Karpas-422 (cell line): ENCODE results near the gene RPUSD1. TPM values are rescaled to one million over a fixed set of nuclear protein-coding genes. Genes with fewer than 3 reads are reported as not detected.
"Not testable (repeated sequence)": the region's sequence is repeated elsewhere in the genome, so short reads cannot be mapped to it uniquely, and the experiment has no call there.

Experiments
- DNase-seq: peaks from one replicate; pipeline ENCODE4 v3.0.0-alpha.2; 2015
- H2AFZ ChIP-seq: fragments of 200-600 bp; sonication (generic); 2 replicates; pipeline ENCODE4 v1.6.1; 2014; ENCODE audit warnings: antibody characterized with exemption, low read length, mixed read lengths
- H3K27ac ChIP-seq: fragments of 200-600 bp; sonication (generic); 2 replicates; pipeline ENCODE4 v1.5.1; 2014; ENCODE audit warnings: mild to moderate bottlenecking, low read length, moderate library complexity
- H3K27me3 ChIP-seq: fragments of 200-600 bp; sonication (generic); 2 replicates; pipeline ENCODE4 v1.6.1; 2014; ENCODE audit warnings: low read length, mixed read lengths
- H3K36me3 ChIP-seq: fragments of 200-600 bp; sonication (generic); 2 replicates; pipeline ENCODE4 v1.6.1; 2014; ENCODE audit warnings: low read length, mixed read lengths; ENCODE audit not compliant: insufficient read depth
- H3K4me1 ChIP-seq: fragments of 200-600 bp; sonication (generic); 2 replicates; pipeline ENCODE4 v1.6.1; 2014; ENCODE audit warnings: mild to moderate bottlenecking, low read length, mixed read lengths
- H3K4me2 ChIP-seq: fragments of 200-600 bp; sonication (generic); 2 replicates; pipeline ENCODE4 v1.6.1; 2014; ENCODE audit warnings: low read length, low read depth, mild to moderate bottlenecking; ENCODE audit not compliant: poor library complexity, severe bottlenecking
- H3K4me3 ChIP-seq: fragments of 200-600 bp; sonication (generic); 2 replicates; pipeline ENCODE4 v1.5.1; 2014; ENCODE audit warnings: mild to moderate bottlenecking, antibody characterized with exemption, low read length, mixed read lengths
- H3K79me2 ChIP-seq: fragments of 200-600 bp; sonication (generic); 2 replicates; pipeline ENCODE4 v1.6.1; 2014; ENCODE audit warnings: mild to moderate bottlenecking, low read length, mixed read lengths
- H3K9ac ChIP-seq: fragments of 200-600 bp; sonication (generic); 2 replicates; pipeline ENCODE4 v1.6.0; 2014; ENCODE audit warnings: low read length
- H3K9me2 ChIP-seq: fragments of 200-600 bp; sonication (generic), shearing (Covaris generic); replicated peaks from 2 replicates; pipeline ENCODE4 v1.6.0; 2014; ENCODE audit warnings: mild to moderate bottlenecking, low read length, moderate library complexity; ENCODE audit not compliant: insufficient read depth
- H3K9me3 ChIP-seq: fragments of 300-700, 200-600 bp; sonication (generic); 2 replicates; pipeline ENCODE4 v1.6.1; 2014; ENCODE audit warnings: low read length, mixed read lengths
- H4K20me1 ChIP-seq: fragments of 200-600 bp; sonication (generic); 2 replicates; pipeline ENCODE4 v1.6.1; 2014; ENCODE audit warnings: mild to moderate bottlenecking, antibody characterized with exemption, low read length, low read depth; ENCODE audit not compliant: insufficient read depth
- total RNA-seq: library from RNA; depleted of rRNA; stranded (reverse); fragments of >200 nt; shearing (Covaris generic); gene quantifications from 2 replicates; pipeline ENCODE4 v1.2.3, GENCODE V29; 2014; ENCODE audit warnings: low replicate concordance

The RPUSD1 gene
- total RNA-seq, 1 experiment from 2014 or later = 26.6 TPM

DNA sequence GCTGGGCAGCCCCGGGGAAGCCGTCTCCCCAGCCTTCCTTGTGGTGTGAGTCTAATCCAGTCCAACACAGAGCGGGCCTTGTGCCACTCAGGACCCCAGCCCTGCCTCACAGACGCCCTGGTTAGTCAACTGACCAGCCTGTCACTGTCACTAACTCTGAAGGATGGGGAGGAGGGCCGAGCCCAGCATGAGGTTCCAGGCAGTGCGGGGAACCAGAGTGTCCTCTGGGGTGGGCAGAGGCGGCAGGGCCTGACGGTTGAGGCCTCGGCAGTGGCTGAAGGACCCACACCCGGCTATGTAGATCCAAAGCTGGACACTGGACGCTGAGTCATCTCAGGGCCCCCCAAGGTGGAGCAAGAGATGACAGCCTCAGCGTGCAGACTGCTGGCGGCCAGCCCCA is 8.6 kb downstream of the RPUSD1 start:
- no peak overlapping the region for H3K9ac ChIP-seq
- H3K9me3 ChIP-seq = no peaks in the 10 kb centered on the region
- H3K27me3 ChIP-seq = no peaks in the 10 kb centered on the region
- H3K4me2 ChIP-seq = no peak overlapping the region
- no peaks in the 10 kb centered on the region for H3K36me3 ChIP-seq
- no peak overlapping the region for H2AFZ ChIP-seq
- no peak overlapping the region for H3K27ac ChIP-seq
- no peak overlapping the region for H3K4me3 ChIP-seq
- no peaks in the 10 kb centered on the region for H3K9me2 ChIP-seq
- 0 out of 2 replicates have a peak, but pooled peaks cover under 1% of the 10 kb centered on the region for H4K20me1 ChIP-seq
- no peaks in the 10 kb centered on the region for H3K79me2 ChIP-seq
- H3K4me1 ChIP-seq = peaks cover 17% of the 10 kb centered on the region
- DNase-seq = no peak

DNA sequence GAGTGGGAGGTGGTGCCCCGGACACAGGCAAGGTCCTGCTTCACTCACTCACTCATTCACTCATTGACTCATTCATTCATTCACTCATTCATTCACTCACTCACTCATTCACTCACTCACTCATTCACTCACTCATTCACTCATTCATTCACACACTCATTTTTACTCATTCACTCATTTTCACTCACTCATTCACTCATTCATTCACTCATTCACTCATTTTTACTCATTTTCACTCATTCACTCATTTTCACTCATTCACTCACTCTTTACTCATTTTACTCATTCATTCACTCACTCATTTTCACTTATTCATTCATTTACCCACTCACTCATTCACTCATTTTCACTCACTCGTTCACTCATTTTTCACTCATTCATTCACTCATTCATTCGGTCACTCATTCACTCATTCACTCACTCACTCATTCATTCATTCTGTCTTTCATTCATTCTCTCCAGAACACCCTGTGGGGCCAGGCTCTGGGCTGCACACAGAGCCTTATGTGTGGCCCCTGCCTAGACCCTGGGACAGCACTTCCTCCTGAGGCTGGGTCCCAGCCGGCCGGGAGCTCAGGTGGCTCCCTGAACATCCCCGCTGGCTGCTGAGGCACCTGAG is 9.2 kb downstream of the RPUSD1 start:
- Histone ChIP-seq H4K20me1 (no peaks in the 10 kb centered on the region), H3K4me3 (no peak overlapping the region), H3K36me3 (no peaks in the 10 kb centered on the region), H2AFZ (no peak overlapping the region), H3K9me3 (no peaks in the 10 kb centered on the region), H3K27me3 (no peaks in the 10 kb centered on the region), H3K9me2 (no peaks in the 10 kb centered on the region), H3K4me1 (peaks cover 15% of the 10 kb centered on the region), H3K4me2 (no peak overlapping the region), H3K27ac (no peak overlapping the region), H3K9ac (no peak overlapping the region), H3K79me2 (no peaks in the 10 kb centered on the region)
- no peak for DNase-seq

DNA sequence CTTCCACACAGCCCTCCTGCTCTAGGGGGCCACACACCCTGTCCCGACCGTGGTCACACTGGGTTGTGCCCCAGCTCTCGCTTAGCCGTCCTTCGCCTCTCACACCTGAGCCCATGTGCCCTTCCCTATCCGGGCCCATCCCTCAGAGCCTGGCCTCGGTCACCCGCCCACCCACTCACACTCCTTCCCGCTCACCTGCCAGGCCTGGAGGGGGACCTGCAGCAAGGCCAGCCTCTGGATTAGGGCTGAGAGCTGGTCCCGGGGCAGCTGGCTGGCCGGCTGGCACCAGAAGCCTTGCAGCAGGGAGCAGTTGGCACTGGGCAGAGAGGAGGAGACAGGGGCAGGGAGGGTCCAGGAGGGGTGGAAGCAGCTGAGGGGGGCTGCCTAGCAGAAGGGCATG is 9.7 kb downstream of the RPUSD1 start:
- no peak overlapping the region for H3K4me2 ChIP-seq
- no peaks in the 10 kb centered on the region for H3K27me3 ChIP-seq
- peaks cover 10% of the 10 kb centered on the region for H3K4me1 ChIP-seq

DNA sequence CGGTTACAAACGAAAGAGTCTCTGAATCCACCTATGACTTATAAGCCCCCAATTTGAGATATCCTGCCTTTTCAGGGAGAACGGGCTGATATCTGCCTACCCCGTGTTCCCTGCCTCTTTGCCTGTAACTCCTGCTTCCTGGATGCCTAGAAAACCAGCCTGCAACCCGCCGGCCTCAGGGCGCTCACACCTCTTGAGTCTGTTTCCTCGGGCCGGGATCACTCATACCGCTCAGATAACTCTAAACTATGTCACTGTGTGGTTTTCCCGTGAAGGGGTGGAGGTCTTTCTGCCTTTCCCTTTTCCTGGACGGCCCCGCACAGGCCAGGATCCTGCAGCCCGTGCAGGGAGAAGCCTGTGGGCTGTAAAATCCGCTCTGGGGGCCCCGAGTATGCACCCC is 10.4 kb downstream of the RPUSD1 start:
- Histone ChIP-seq H3K9ac (no peak overlapping the region), H3K4me2 (no peak overlapping the region), H3K79me2 (no peaks in the 10 kb centered on the region), H3K27me3 (no peaks in the 10 kb centered on the region), H4K20me1 (no peaks in the 10 kb centered on the region), H3K9me2 (no peaks in the 10 kb centered on the region), H3K4me3 (no peak overlapping the region), H3K9me3 (no peaks in the 10 kb centered on the region), H3K4me1 (peaks cover 3% of the 10 kb centered on the region), H2AFZ (no peak overlapping the region), H3K36me3 (no peaks in the 10 kb centered on the region), H3K27ac (no peak overlapping the region)
- no peak for DNase-seq

More for the DNA sequence above, 9.7 kb downstream of the RPUSD1 start:
- H2AFZ ChIP-seq = no peak overlapping the region
- no peak overlapping the region for H3K27ac ChIP-seq
- no peaks in the 10 kb centered on the region for H3K36me3 ChIP-seq
- no peak overlapping the region for H3K9ac ChIP-seq
- H3K9me3 ChIP-seq = no peaks in the 10 kb centered on the region
- H3K79me2 ChIP-seq = no peaks in the 10 kb centered on the region
- H3K9me2 ChIP-seq = no peaks in the 10 kb centered on the region
- no peak for DNase-seq
- no peak overlapping the region for H3K4me3 ChIP-seq
- no peaks in the 10 kb centered on the region for H4K20me1 ChIP-seq

DNA sequence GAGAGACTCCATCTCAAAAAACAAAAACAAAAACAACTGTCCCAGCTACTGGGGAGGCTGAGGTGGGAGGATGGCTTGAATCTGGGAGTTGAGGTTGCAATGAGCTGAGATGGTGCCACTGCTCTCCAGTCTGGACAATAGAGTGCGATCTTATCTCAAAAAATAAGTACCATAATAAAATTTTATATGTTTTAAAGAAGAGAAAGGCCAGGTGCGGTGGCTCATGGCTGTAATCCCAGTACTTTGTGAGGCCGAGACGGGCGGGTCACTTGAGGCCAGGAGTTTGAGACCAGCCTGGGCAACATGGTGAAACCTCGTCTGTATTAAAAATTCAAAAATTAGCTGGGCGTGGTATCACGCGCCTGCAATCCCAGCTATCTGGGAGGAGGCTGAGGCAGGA is 11.4 kb downstream of the RPUSD1 start:
- no peak for DNase-seq
- Histone ChIP-seq H3K4me2 (no peak overlapping the region), H3K27ac (no peak overlapping the region), H3K4me3 (no peak overlapping the region), H3K27me3 (no peaks in the 10 kb centered on the region), H3K36me3 (no peaks in the 10 kb centered on the region), H3K9me2 (no peaks in the 10 kb centered on the region), H3K9ac (no peak overlapping the region), H3K79me2 (no peaks in the 10 kb centered on the region), H4K20me1 (no peaks in the 10 kb centered on the region), H3K9me3 (no peaks in the 10 kb centered on the region), H3K4me1 (no peaks in the 10 kb centered on the region), H2AFZ (no peak overlapping the region)

DNA sequence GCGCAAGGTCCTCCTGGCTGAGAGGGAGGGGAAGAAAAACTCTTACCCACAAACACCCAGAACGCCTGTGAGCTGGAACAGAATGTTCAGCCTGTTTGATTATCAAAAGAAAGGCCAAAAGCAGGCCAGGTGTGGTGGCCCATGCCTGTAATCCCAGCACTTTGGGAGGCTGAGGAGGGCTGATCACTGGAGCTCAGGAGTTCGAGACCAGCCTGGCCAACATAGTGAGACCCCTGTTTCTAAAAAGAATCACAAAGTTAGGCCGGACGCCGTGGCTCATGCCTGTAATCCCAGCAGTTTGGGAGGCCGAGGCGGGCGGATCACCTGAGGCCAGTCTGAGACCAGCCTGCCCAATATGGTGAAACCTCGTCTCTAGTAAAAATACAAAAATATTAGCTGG is 11.9 kb downstream of the RPUSD1 start:
- not testable (repeated sequence) for H3K36me3 ChIP-seq, H3K4me2 ChIP-seq, H3K27me3 ChIP-seq, H2AFZ ChIP-seq, H3K9ac ChIP-seq, H3K9me3 ChIP-seq, H3K27ac ChIP-seq, H3K4me3 ChIP-seq, H3K9me2 ChIP-seq, H3K4me1 ChIP-seq, DNase-seq, H3K79me2 ChIP-seq, H4K20me1 ChIP-seq

DNA sequence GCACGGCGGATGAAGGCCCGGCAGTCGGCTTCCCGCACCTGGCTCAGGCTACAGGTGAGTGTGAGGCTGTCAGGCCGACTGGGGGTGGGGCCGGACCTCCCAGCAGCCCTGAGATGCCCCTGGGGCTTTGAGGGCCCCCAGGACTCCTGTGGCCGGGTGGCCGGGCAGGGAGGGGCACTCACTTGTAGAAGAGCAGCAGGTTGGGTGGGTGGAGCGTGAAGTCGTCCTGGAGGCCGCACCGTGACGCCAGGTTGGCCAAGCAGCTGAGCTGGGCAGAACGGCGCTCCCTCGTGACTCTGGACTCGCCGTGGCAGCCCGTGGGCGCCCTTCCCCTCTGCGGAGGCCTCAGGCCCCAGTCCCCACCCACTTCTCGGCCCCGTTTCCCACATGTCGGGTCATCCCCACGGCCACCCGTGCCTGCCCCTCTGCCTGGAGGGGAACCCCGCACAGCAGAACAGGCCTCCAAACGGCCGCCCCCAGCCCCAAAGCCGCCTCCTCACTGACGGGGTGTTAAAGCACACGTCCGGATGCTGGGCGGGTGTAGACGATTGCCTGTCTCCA is 12.9 kb downstream of the RPUSD1 start:
- no peaks in the 10 kb centered on the region for H3K79me2 ChIP-seq
- H3K27ac ChIP-seq = no peak overlapping the region
- no peak overlapping the region for H3K4me3 ChIP-seq
- DNase-seq = no peak
- H3K4me2 ChIP-seq = no peak overlapping the region
- H3K9ac ChIP-seq = no peak overlapping the region
- H3K36me3 ChIP-seq = no peaks in the 10 kb centered on the region
- no peaks in the 10 kb centered on the region for H3K27me3 ChIP-seq
- no peaks in the 10 kb centered on the region for H4K20me1 ChIP-seq
- no peaks in the 10 kb centered on the region for H3K9me2 ChIP-seq
- no peaks in the 10 kb centered on the region for H3K4me1 ChIP-seq
- no peaks in the 10 kb centered on the region for H3K9me3 ChIP-seq
- H2AFZ ChIP-seq = no peak overlapping the region

DNA sequence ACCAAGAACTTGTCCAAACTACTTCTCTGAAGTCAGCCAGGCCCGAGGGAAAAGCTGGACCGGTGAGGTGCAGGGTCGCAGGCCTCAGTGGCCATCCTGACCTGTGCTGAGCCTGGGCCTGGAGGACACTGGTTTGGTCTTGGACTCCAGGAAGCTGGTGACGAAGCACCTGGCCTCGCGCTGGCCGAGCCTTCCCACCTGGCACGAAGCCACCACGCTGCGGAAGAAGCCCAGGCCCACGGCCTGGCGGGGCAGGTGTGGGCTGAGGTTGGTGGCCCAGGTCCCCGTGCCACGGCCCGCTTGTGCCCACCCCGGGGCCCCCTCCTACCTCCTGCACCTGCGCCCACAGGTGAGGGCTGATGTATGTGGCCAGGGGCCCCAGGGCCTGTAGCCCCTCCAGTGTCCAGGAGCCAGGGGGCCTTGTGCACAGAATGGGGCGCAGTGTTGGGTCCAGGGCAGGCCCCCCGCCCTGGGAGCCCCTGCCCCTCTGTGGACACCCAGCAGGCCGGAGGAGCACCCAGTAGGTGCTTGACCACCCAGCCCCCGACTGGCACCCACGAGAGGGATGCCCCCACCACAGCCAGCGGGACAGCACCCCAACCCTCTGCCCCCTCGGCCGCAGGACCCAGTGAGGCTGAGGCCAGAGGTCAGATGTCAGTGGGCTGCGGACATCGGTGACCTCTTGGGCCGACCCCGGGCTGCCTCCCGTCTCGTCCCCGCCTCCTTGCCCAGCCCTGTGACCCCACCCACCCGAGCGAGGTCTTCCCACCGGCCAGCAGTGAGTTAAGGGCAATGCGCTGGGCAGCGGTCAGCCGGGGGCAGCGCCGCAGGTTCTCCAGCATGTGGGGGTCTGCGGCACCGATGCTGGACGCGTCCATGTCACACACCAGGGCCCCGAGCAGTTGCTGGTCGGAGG is 13.8 kb downstream of the RPUSD1 start:
- H3K79me2 ChIP-seq = no peaks in the 10 kb centered on the region
- no peaks in the 10 kb centered on the region for H3K36me3 ChIP-seq
- H2AFZ ChIP-seq = no peak overlapping the region
- H3K27ac ChIP-seq = no peak overlapping the region
- H3K4me2 ChIP-seq = no peak overlapping the region
- H3K9me2 ChIP-seq = no peaks in the 10 kb centered on the region
- H3K4me3 ChIP-seq = no peak overlapping the region
- H3K4me1 ChIP-seq = no peaks in the 10 kb centered on the region
- H3K9me3 ChIP-seq = no peaks in the 10 kb centered on the region
- no peaks in the 10 kb centered on the region for H3K27me3 ChIP-seq
- no peak for DNase-seq
- H3K9ac ChIP-seq = no peak overlapping the region
- H4K20me1 ChIP-seq = no peaks in the 10 kb centered on the region
